Lung (tissue), 12 donors: ENCODE measurements around the gene TBXA2R. TPM values are rescaled to one million over a fixed set of nuclear protein-coding genes. Genes with fewer than 3 reads are reported as not detected.
A peak's percentile ranks its signal among the peaks of the same experiment; 100 is the strongest.

ENCODE experiments used
- ATAC-seq: fragments of 200-7000 bp; cut with Tn5 transposase; one replicate; pipeline ENCODE4 v1.9.1; 2020; ENCODE audit warnings: moderate number of reproducible peaks; ENCODE audit not compliant: insufficient read depth, low FRiP score
- DNase-seq, 3 donors: peaks; one replicate each; pipeline ENCODE4 v3.0.0-alpha.2; 2013 to 2017
- H3K27ac ChIP-seq, 2 donors: one replicate each; pipeline ENCODE4 v1.5.1; 2013; ENCODE audit warnings: mild to moderate bottlenecking in 2 of 2, moderate library complexity in 2 of 2, control low read depth in 1 of 2, inconsistent platforms in 1 of 2, low read depth in 1 of 2, low read length in 1 of 2
- H3K27me3 ChIP-seq, 3 donors: one replicate each; pipeline ENCODE4 v1.5.1; 2013; ENCODE audit warnings: low read length in 2 of 3; ENCODE audit not compliant: control insufficient read depth in 3 of 3, insufficient read depth in 3 of 3
- H3K36me3 ChIP-seq, 4 donors: one replicate each; pipeline ENCODE4 v1.5.1; 2013; ENCODE audit warnings: low read length in 4 of 4, mild to moderate bottlenecking in 1 of 4, moderate library complexity in 1 of 4; ENCODE audit not compliant: control insufficient read depth in 4 of 4, insufficient read depth in 4 of 4
- H3K4me1 ChIP-seq, 5 donors: one replicate each; pipeline ENCODE4 v1.5.1; 2013; ENCODE audit warnings: low read length in 5 of 5, mild to moderate bottlenecking in 2 of 5, moderate library complexity in 1 of 5; ENCODE audit not compliant: control insufficient read depth in 5 of 5, insufficient read depth in 5 of 5
- H3K4me3 ChIP-seq: one replicate; pipeline ENCODE4 v1.5.1; 2013; ENCODE audit warnings: mild to moderate bottlenecking, control low read depth, moderate library complexity
- H3K9ac ChIP-seq, 2 donors: one replicate each; pipeline ENCODE4 v1.5.1; 2013; ENCODE audit warnings: low read length in 2 of 2, control low read depth in 1 of 2; ENCODE audit not compliant: insufficient read depth in 1 of 2
- H3K9me3 ChIP-seq, 4 donors: one replicate each; pipeline ENCODE4 v1.5.1; 2013; ENCODE audit warnings: low read length in 3 of 4, mild to moderate bottlenecking in 1 of 4, moderate library complexity in 1 of 4; ENCODE audit not compliant: control insufficient read depth in 4 of 4, insufficient read depth in 3 of 4
- WGBS, 2 donors: extraction: QIAGEN DNeasy Blood & Tissue Kit; methylation state at CpG; one replicate each; pipeline ENCODE4 v1.1.7; 2013; 5-methylcytosine and 5-hydroxymethylcytosine counted together
- polyA plus RNA-seq, 2 donors: library from polyadenylated mRNA; stranded (reverse); fragments of 200-250 nt; gene quantifications; one replicate each; pipeline ENCODE4 v1.2.1, GENCODE V29; 2013
- total RNA-seq, 2 donors: library from RNA; depleted of rRNA in 1 of 2; stranded (reverse); fragments of >200 nt in 1 of 2; gene quantifications; one replicate each; pipeline ENCODE4 v1.2.1, GENCODE V29; 2014 to 2021
- TF ChIP-seq, protein P1 (sequence below): IDR thresholded peaks from 2 replicates; pipeline ENCODE4 v1.5.1; 2012; ENCODE audit warnings: mild to moderate bottlenecking; ENCODE audit errors: control extremely low read depth, extremely low read depth
- donor health status: control.
- donor health status: control.
- donor health status: Bipolar disorder and iron deficiency.
- donor health status: healthy.
- donor health status: DM: yes; HTN: yes; CAD: no.

The TBXA2R gene
- total and polyA plus RNA-seq, 4 donors = 2.5 to 7.6 (median 3.5) TPM

GRCh38 chr19:3605770-3606169 is 905 bp downstream of the TBXA2R start:
- Histone ChIP-seq H3K4me3 (peak overlapping the region; percentile 23), H3K36me3 (peaks cover 0 to 5% (median 0%) of the 10 kb centered on the region in 4 donors), H3K9ac (peak overlapping the region in 1 of 2 donors; percentile 40), H3K27me3 (peaks cover 0 to 15% (median 0%) of the 10 kb centered on the region in 3 donors), H3K9me3 (no peaks in the 10 kb centered on the region), H3K27ac (no peak overlapping the region), H3K4me1 (peaks cover 0 to 40% (median 11%) of the 10 kb centered on the region in 5 donors)
- TF ChIP-seq, protein P1, sequence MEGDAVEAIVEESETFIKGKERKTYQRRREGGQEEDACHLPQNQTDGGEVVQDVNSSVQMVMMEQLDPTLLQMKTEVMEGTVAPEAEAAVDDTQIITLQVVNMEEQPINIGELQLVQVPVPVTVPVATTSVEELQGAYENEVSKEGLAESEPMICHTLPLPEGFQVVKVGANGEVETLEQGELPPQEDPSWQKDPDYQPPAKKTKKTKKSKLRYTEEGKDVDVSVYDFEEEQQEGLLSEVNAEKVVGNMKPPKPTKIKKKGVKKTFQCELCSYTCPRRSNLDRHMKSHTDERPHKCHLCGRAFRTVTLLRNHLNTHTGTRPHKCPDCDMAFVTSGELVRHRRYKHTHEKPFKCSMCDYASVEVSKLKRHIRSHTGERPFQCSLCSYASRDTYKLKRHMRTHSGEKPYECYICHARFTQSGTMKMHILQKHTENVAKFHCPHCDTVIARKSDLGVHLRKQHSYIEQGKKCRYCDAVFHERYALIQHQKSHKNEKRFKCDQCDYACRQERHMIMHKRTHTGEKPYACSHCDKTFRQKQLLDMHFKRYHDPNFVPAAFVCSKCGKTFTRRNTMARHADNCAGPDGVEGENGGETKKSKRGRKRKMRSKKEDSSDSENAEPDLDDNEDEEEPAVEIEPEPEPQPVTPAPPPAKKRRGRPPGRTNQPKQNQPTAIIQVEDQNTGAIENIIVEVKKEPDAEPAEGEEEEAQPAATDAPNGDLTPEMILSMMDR = no peak
- 44 to 48% methylated on average over 5 of the region's 5 CpGs for WGBS, 2 donors
- ATAC-seq = no peak
- DNase-seq = no peak

- Histone ChIP-seq H3K27ac (no peak overlapping the region), H3K4me1 (peaks cover 0 to 39% (median 11%) of the 10 kb centered on the region in 5 donors), H3K36me3 (peaks cover 0 to 4% (median 0%) of the 10 kb centered on the region in 4 donors), H3K9me3 (no peaks in the 10 kb centered on the region), H3K9ac (peak overlapping the region in 1 of 2 donors; percentile 14), H3K27me3 (peaks cover 0 to 15% (median 0%) of the 10 kb centered on the region in 3 donors), H3K4me3 (peak overlapping the region; percentile 20)
- DNase-seq (no peak), ATAC-seq (no peak)
- 47 to 56% methylated on average over 3 of the region's 3 CpGs for WGBS, 2 donors
- TF ChIP-seq, protein P1 = no peak
These were observed 1.3 kb downstream of the TBXA2R start for GRCh38 chr19:3605361-3605760.

- no peaks in the 10 kb centered on the region for H3K9me3 ChIP-seq
- H3K27ac ChIP-seq = no peak overlapping the region
- H3K4me3 ChIP-seq = peak overlapping the region; percentile 20
- no peak for ATAC-seq
- no peak overlapping the region for H3K9ac ChIP-seq
- TF ChIP-seq, protein P1 = no peak
- no peak for DNase-seq
- H3K4me1 ChIP-seq = peaks cover 0 to 35% (median 11%) of the 10 kb centered on the region in 5 donors
- 10 to 35% methylated on average over 11 of the region's 11 CpGs for whole genome bisulfite sequencing, 2 donors
- H3K36me3 ChIP-seq = peaks cover 0 to 4% (median 0%) of the 10 kb centered on the region in 4 donors
- peaks cover 0 to 15% (median 0%) of the 10 kb centered on the region in 3 donors for H3K27me3 ChIP-seq
These were observed 1.7 kb downstream of the TBXA2R start for GRCh38 chr19:3604987-3605343.
